Testis (tissue), 3 donors: ENCODE data around the gene TMEM171. TPM values are rescaled to one million over a fixed set of nuclear protein-coding genes. Genes with fewer than 3 reads are reported as not detected.

Experiments
- DNase-seq: peaks from one replicate; pipeline ENCODE4 v3.0.0-alpha.2; 2019
- H3K27ac ChIP-seq, 2 donors: fragments of 200-600 bp; sonication (generic); one replicate each; pipeline ENCODE4 v1.5.1; 2019
- H3K27me3 ChIP-seq: fragments of 200-600 bp; sonication (generic); one replicate; pipeline ENCODE4 v1.5.1; 2019
- H3K36me3 ChIP-seq: fragments of 200-600 bp; sonication (generic); one replicate; pipeline ENCODE4 v1.5.1; 2017; ENCODE audit warnings: low read depth; ENCODE audit errors: missing control alignments
- H3K4me1 ChIP-seq: fragments of 200-600 bp; sonication (generic); one replicate; pipeline ENCODE4 v1.5.1; 2019
- H3K4me3 ChIP-seq, 2 donors: fragments of 200-600 bp; sonication (generic); one replicate each; pipeline ENCODE4 v1.5.1; 2017 to 2019
- H3K9me3 ChIP-seq: fragments of 200-600 bp; sonication (generic); one replicate; pipeline ENCODE4 v1.5.1; 2017
- CTCF ChIP-seq, 3 experiments: fragments of 450-650 bp in 2 of 3; fragments of 200-600 bp in 1 of 3; sonication (generic) in 1 of 3; IDR thresholded peaks; one replicate each; pipeline ENCODE4 v1.5.1; 2016 to 2019; ENCODE audit warnings: antibody characterized with exemption in 3 of 3, mild to moderate bottlenecking in 2 of 3, moderate library complexity in 1 of 3
- POLR2A ChIP-seq: fragments of 450-650 bp; IDR thresholded peaks from one replicate; pipeline ENCODE4 v1.6.1; 2017; ENCODE audit warnings: antibody characterized with exemption, mild to moderate bottlenecking, moderate library complexity
- WGBS, 2 donors: methylation state at CpG; one replicate each; pipeline ENCODE4 v1.1.5; 2018; 5-methylcytosine and 5-hydroxymethylcytosine counted together
- intact Hi-C: fragments of 100-400 bp; cut with DNase I; formaldehyde crosslinking; loops from one replicate; pipeline ENCODE4 v1.15.1; 2023; ENCODE audit warnings: low total_unique reads
- polyA plus RNA-seq: library from polyadenylated mRNA; stranded (reverse); fragments of 350-450 nt; fragmentation: Illumina TruSeq; extraction: RNeasy Lipid Tissue Mini Kit (QIAGEN cat#74804); gene quantifications from one replicate; pipeline ENCODE4 v1.2.3, GENCODE V29; 2014; ENCODE audit warnings: low read depth, low replicate concordance; ENCODE audit not compliant: insufficient read depth
- total RNA-seq, 2 donors: library from RNA; depleted of rRNA; stranded (reverse); fragments of >200 nt; gene quantifications; one replicate each; pipeline ENCODE4 v1.2.3, GENCODE V29; 2016

Gene TMEM171
- total and polyA plus RNA-seq, 3 donors from 2014 or later: 1.1 to 2.7 (median 1.7) TPM

- 46 to 50% methylated on average over 1 of the region's 1 CpG for WGBS, 2 donors
- H3K36me3 ChIP-seq: no peaks in the 10 kb centered on the region
Observed at GRCh38 chr5:73094415-73094814, 26.0 kb upstream of the TMEM171 start.

GRCh38 chr5:73095564-73096238 lies 24.7 kb upstream of the TMEM171 start:
- DNase-seq: no peak
- intact Hi-C loops: no loop called here
- TF ChIP-seq CTCF (IDR thresholded peaks at IDR 0.05) (no peak), POLR2A (no peak)

More at GRCh38 chr5:73094415-73094814, 26.0 kb upstream of the TMEM171 start:
- H3K27ac ChIP-seq: no peak overlapping the region
- intact Hi-C loops: no loop called here
- no peak overlapping the region for H3K4me3 ChIP-seq
- H3K4me1 ChIP-seq: no peaks in the 10 kb centered on the region
- no peak for TF ChIP-seq POLR2A
- no peak for TF ChIP-seq CTCF (IDR thresholded peaks at IDR 0.05)
- DNase-seq: no peak
- H3K9me3 ChIP-seq: no peaks in the 10 kb centered on the region
- no peaks in the 10 kb centered on the region for H3K27me3 ChIP-seq

GRCh38 chr5:73096239-73096575 lies 24.2 kb upstream of the TMEM171 start:
- Histone ChIP-seq H3K27me3 (no peaks in the 10 kb centered on the region), H3K27ac (no peak overlapping the region), H3K4me1 (no peaks in the 10 kb centered on the region), H3K36me3 (no peaks in the 10 kb centered on the region), H3K9me3 (no peaks in the 10 kb centered on the region), H3K4me3 (no peak overlapping the region)
- DNase-seq: no peak
- 86 to 94% methylated on average over 1 of the region's 1 CpG for WGBS, 2 donors
- intact Hi-C loops: no loop called here
- no peak for TF ChIP-seq POLR2A
- no peak for TF ChIP-seq CTCF (IDR thresholded peaks at IDR 0.05)

More at GRCh38 chr5:73095564-73096238, 24.7 kb upstream of the TMEM171 start:
- H3K4me3 ChIP-seq: no peak overlapping the region
- no peaks in the 10 kb centered on the region for H3K27me3 ChIP-seq
- 87 to 93% methylated on average over 6 of the region's 6 CpGs for WGBS, 2 donors
- H3K4me1 ChIP-seq: no peaks in the 10 kb centered on the region
- no peaks in the 10 kb centered on the region for H3K36me3 ChIP-seq
- H3K27ac ChIP-seq: no peak overlapping the region
- H3K9me3 ChIP-seq: no peaks in the 10 kb centered on the region

GRCh38 chr5:73097740-73098139 lies 22.6 kb upstream of the TMEM171 start:
- intact Hi-C loops: no loop called here
- Histone ChIP-seq H3K4me3 (no peak overlapping the region), H3K27ac (no peak overlapping the region), H3K36me3 (no peaks in the 10 kb centered on the region), H3K9me3 (no peaks in the 10 kb centered on the region), H3K4me1 (no peaks in the 10 kb centered on the region), H3K27me3 (no peaks in the 10 kb centered on the region)
- DNase-seq: no peak
- WGBS, 2 donors: 91 to 93% methylated on average over 2 of the region's 2 CpGs
- TF ChIP-seq POLR2A: no peak
- no peak for TF ChIP-seq CTCF (IDR thresholded peaks at IDR 0.05)

GRCh38 chr5:73100109-73100508 lies 20.3 kb upstream of the TMEM171 start:
- 88% methylated on average over 4 of the region's 4 CpGs for WGBS, 2 donors
- H3K27me3 ChIP-seq: no peaks in the 10 kb centered on the region
- no peak for DNase-seq
- no peaks in the 10 kb centered on the region for H3K9me3 ChIP-seq
- H3K36me3 ChIP-seq: no peaks in the 10 kb centered on the region
- no peak overlapping the region for H3K27ac ChIP-seq
- no peak overlapping the region for H3K4me3 ChIP-seq
- TF ChIP-seq POLR2A (no peak), CTCF (IDR thresholded peaks at IDR 0.05) (no peak)
- H3K4me1 ChIP-seq: no peaks in the 10 kb centered on the region
- intact Hi-C loops: no loop called here
